ENCODE measurements around the gene SRF. TPM values are rescaled to one million over a fixed set of nuclear protein-coding genes. Genes with fewer than 3 reads are reported as not detected.

The SRF gene
- total RNA-seq, 1 experiment from 2014 or later, result 25.4 TPM

- POLR2A ChIA-PET (ENCODE audit: unreplicated experiment), result no interaction called here
- H3K9me3 ChIP-seq (ENCODE audit: insufficient read depth, low read depth), result no peaks in the 10 kb centered on the region
- H3K27ac ChIP-seq, result no peak overlapping the region
- no peaks in the 10 kb centered on the region for H3K9me2 ChIP-seq (ENCODE audit: insufficient read depth)
- no peak overlapping the region for H3K4me3 ChIP-seq
- H3K4me1 ChIP-seq (replicated peaks; ENCODE audit: insufficient read depth), result no peaks in the 10 kb centered on the region; the same call in 1 of the 2 replicates
- no peaks in the 10 kb centered on the region for H3K79me2 ChIP-seq (ENCODE audit: low read depth)
- BruUV-seq (replicated peaks), result no TSS peak
- no peaks in the 10 kb centered on the region for H4K20me1 ChIP-seq (ENCODE audit: insufficient read depth)
- no peak overlapping the region for H3K4me2 ChIP-seq
- no peak for DNase-seq
- no peaks in the 10 kb centered on the region for H3K27me3 ChIP-seq (ENCODE audit: insufficient read depth, low read depth)
- intact Hi-C loops (cut with micrococcal nuclease; ENCODE audit: unreplicated experiment), result no loop called here
- no peak overlapping the region for H2AFZ ChIP-seq
- CTCF ChIA-PET, result no interaction called here
- no peaks in the 10 kb centered on the region for H3K36me3 ChIP-seq (ENCODE audit: low read depth)
- no peaks in the 10 kb centered on the region for H3F3A ChIP-seq (ENCODE audit: insufficient read depth, low read depth)
- no peak for TF ChIP-seq CTCF (conservative IDR thresholded peaks at IDR 0.05)
These were observed 34.8 kb downstream of the SRF start for GRCh38 chr6:43205849-43206248.

- H4K20me1 ChIP-seq (ENCODE audit: insufficient read depth), result no peaks in the 10 kb centered on the region
- ChIA-PET POLR2A (ENCODE audit: unreplicated experiment) (no interaction called here), CTCF (no interaction called here)
- no peaks in the 10 kb centered on the region for H3K9me3 ChIP-seq (ENCODE audit: insufficient read depth, low read depth)
- H3K27me3 ChIP-seq (ENCODE audit: insufficient read depth, low read depth), result no peaks in the 10 kb centered on the region
- no peaks in the 10 kb centered on the region; the same call in 1 of the 2 replicates for H3K4me1 ChIP-seq (replicated peaks; ENCODE audit: insufficient read depth)
- no peak overlapping the region for H3K4me2 ChIP-seq
- H3F3A ChIP-seq (ENCODE audit: insufficient read depth, low read depth), result no peaks in the 10 kb centered on the region
- H2AFZ ChIP-seq, result no peak overlapping the region
- no peak for DNase-seq
- no peak overlapping the region for H3K27ac ChIP-seq
- intact Hi-C loops (cut with micrococcal nuclease; ENCODE audit: unreplicated experiment), result no loop called here
- H3K4me3 ChIP-seq, result no peak overlapping the region
- no peak for TF ChIP-seq CTCF (conservative IDR thresholded peaks at IDR 0.05)
- TF ChIP-seq EZH2 (IDR thresholded peaks at IDR 0.05; ENCODE audit: low read depth), result no peak
- no TSS peak for BruUV-seq (replicated peaks)
- no peaks in the 10 kb centered on the region for H3K9me2 ChIP-seq (ENCODE audit: insufficient read depth)
- H3K36me3 ChIP-seq (ENCODE audit: low read depth), result no peaks in the 10 kb centered on the region
- H3K79me2 ChIP-seq (ENCODE audit: low read depth), result no peaks in the 10 kb centered on the region
These were observed 36.2 kb downstream of the SRF start for GRCh38 chr6:43207286-43207685.

DNA sequence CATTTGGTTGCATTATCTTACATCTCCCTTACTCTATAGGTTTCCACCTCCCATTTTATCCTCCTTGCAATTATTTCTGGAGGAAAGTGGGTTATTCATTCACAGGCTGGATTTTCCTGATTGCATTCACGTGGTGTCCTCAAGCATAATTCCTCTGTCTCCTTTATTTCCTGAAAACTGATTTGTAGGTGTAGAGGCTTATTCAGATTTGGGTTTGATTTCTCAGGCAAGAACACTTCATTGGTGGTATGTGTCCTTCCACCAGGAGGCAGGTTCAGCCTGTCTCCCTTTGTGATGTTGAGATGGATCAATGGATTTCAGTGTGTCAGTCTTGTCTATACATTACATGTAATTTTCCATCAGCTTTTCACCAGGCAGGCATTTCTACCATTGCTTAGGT is 40.9 kb downstream of the SRF start:
- POLR2A ChIA-PET (ENCODE audit: unreplicated experiment), result no interaction called here

More for the DNA sequence above, 40.9 kb downstream of the SRF start:
- no peaks in the 10 kb centered on the region; the same call in 1 of the 2 replicates for H3K4me1 ChIP-seq (replicated peaks; ENCODE audit: insufficient read depth)
- H3K79me2 ChIP-seq (ENCODE audit: low read depth), result no peaks in the 10 kb centered on the region
- CTCF ChIA-PET, result no interaction called here
- no peak overlapping the region for H3K4me3 ChIP-seq
- intact Hi-C loops (cut with micrococcal nuclease; ENCODE audit: unreplicated experiment), result no loop called here
- H3K27ac ChIP-seq, result no peak overlapping the region
- H3K4me2 ChIP-seq, result no peak overlapping the region
- no peaks in the 10 kb centered on the region for H4K20me1 ChIP-seq (ENCODE audit: insufficient read depth)
- H3K36me3 ChIP-seq (ENCODE audit: low read depth), result no peaks in the 10 kb centered on the region
- TF ChIP-seq CTCF (conservative IDR thresholded peaks at IDR 0.05) (no peak), EZH2 (IDR thresholded peaks at IDR 0.05; ENCODE audit: low read depth) (no peak)
- H3K9me2 ChIP-seq (ENCODE audit: insufficient read depth), result no peaks in the 10 kb centered on the region
- no TSS peak for BruUV-seq (replicated peaks)
- no peaks in the 10 kb centered on the region for H3K9me3 ChIP-seq (ENCODE audit: insufficient read depth, low read depth)
- H2AFZ ChIP-seq, result no peak overlapping the region
- no peaks in the 10 kb centered on the region for H3F3A ChIP-seq (ENCODE audit: insufficient read depth, low read depth)
- no peaks in the 10 kb centered on the region for H3K27me3 ChIP-seq (ENCODE audit: insufficient read depth, low read depth)
- DNase-seq, result no peak
